CD1c-positive myeloid dendritic cell (primary cell): ENCODE measurements around the gene GOLIM4.
"Not testable (repeated sequence)": the region's sequence is repeated elsewhere in the genome, so short reads cannot be mapped to it uniquely, and the experiment has no call there.

Experiments used
- DNase-seq: peaks from one replicate; pipeline ENCODE4 v3.0.0-alpha.2; 2016; ENCODE audit errors: extremely low spot score

The GOLIM4 gene

GRCh38 chr3:168073842-168074605, 21.7 kb downstream of the GOLIM4 start:
- peak; percentile 45 for DNase-seq

- DNase-seq, result no peak
These were observed 23.4 kb downstream of the GOLIM4 start for GRCh38 chr3:168072323-168072650.

- DNase-seq, result no peak
These were observed 24.0 kb downstream of the GOLIM4 start for GRCh38 chr3:168071591-168072322.

- no peak for DNase-seq
These were observed 24.8 kb downstream of the GOLIM4 start for GRCh38 chr3:168070919-168071318.

- DNase-seq, result no peak
These were observed 27.4 kb downstream of the GOLIM4 start for GRCh38 chr3:168068346-168068745.

- no peak for DNase-seq
These were observed 28.8 kb downstream of the GOLIM4 start for GRCh38 chr3:168066882-168067281.

- no peak for DNase-seq
These were observed 30.2 kb downstream of the GOLIM4 start for GRCh38 chr3:168065569-168065968.

- no peak for DNase-seq
These were observed 32.6 kb downstream of the GOLIM4 start for GRCh38 chr3:168063122-168063521.

GRCh38 chr3:168062679-168063078, 33.0 kb downstream of the GOLIM4 start:
- DNase-seq, result no peak

GRCh38 chr3:168061332-168061996, 34.3 kb downstream of the GOLIM4 start:
- DNase-seq, result no peak

GRCh38 chr3:168060317-168060716, 35.4 kb downstream of the GOLIM4 start:
- DNase-seq, result no peak

- no peak for DNase-seq
These were observed 37.2 kb downstream of the GOLIM4 start for GRCh38 chr3:168058481-168058880.

- DNase-seq, result not testable (repeated sequence)
These were observed 39.1 kb downstream of the GOLIM4 start for GRCh38 chr3:168056398-168057230.

- DNase-seq, result no peak
These were observed 41.3 kb downstream of the GOLIM4 start for GRCh38 chr3:168054447-168054846.

- no peak for DNase-seq
These were observed 42.6 kb downstream of the GOLIM4 start for GRCh38 chr3:168053115-168053514.

GRCh38 chr3:168052515-168052914, 43.2 kb downstream of the GOLIM4 start:
- DNase-seq, result no peak

- DNase-seq, result no peak
These were observed 43.9 kb downstream of the GOLIM4 start for GRCh38 chr3:168051531-168052471.

GRCh38 chr3:168051070-168051469, 44.7 kb downstream of the GOLIM4 start:
- no peak for DNase-seq

GRCh38 chr3:168049367-168049974, 46.3 kb downstream of the GOLIM4 start:
- no peak for DNase-seq
